Thyroid gland (tissue), 4 donors: ENCODE measurements around the gene HAP1. TPM values are rescaled to one million over a fixed set of nuclear protein-coding genes. Genes with fewer than 3 reads are reported as not detected.

Source experiments
- DNase-seq, 2 donors: peaks; one replicate each; pipeline ENCODE4 v3.0.0-alpha.2; 2019
- H3K27ac ChIP-seq, 3 donors: fragments of 200-600 bp; sonication (generic); 1 replicate in 2 of 3; 2 replicates in 1 of 3; pipeline ENCODE4 v1.5.1; 2016 to 2019; ENCODE audit warnings: mild to moderate bottlenecking in 1 of 3, moderate library complexity in 1 of 3
- H3K27me3 ChIP-seq: fragments of 200-600 bp; sonication (generic); one replicate; pipeline ENCODE4 v1.5.1; 2019
- H3K36me3 ChIP-seq, 2 donors: fragments of 200-600 bp; sonication (generic); one replicate each; pipeline ENCODE4 v1.5.1; 2016 to 2019
- H3K4me1 ChIP-seq, 2 donors: fragments of 200-600 bp; sonication (generic); one replicate each; pipeline ENCODE4 v1.5.1; 2017 to 2019
- H3K4me3 ChIP-seq, 3 donors: fragments of 200-600 bp; sonication (generic); replicated peaks in 1 of 3; 1 replicate in 2 of 3; 2 replicates in 1 of 3; pipeline ENCODE4 v1.5.1; 2016; ENCODE audit warnings: mild to moderate bottlenecking in 1 of 3
- H3K9me3 ChIP-seq: fragments of 200-600 bp; sonication (generic); one replicate; pipeline ENCODE4 v1.5.1; 2017
- CTCF ChIP-seq, 6 experiments: fragments of 200-600 bp in 3 of 6; fragments of 450-650 bp in 3 of 6; sonication (generic) in 3 of 6; IDR thresholded peaks; one replicate each; pipeline ENCODE4 v1.5.1; 2016 to 2019; ENCODE audit warnings: antibody characterized with exemption in 6 of 6, mild to moderate bottlenecking in 2 of 6, inconsistent platforms in 1 of 6, moderate library complexity in 1 of 6
- POLR2A ChIP-seq, 2 donors: fragments of 450-650 bp; IDR thresholded peaks; one replicate each; pipeline ENCODE4 v1.6.1; 2017; ENCODE audit warnings: antibody characterized with exemption in 2 of 2, mild to moderate bottlenecking in 2 of 2, moderate library complexity in 1 of 2
- WGBS, 2 donors: methylation state at CpG; one replicate each; pipeline ENCODE4 v1.1.5; 2017; 5-methylcytosine and 5-hydroxymethylcytosine counted together
- intact Hi-C: fragments of 100-400 bp; cut with DNase I; formaldehyde crosslinking; loops from one replicate; pipeline ENCODE4 v1.15.1; 2023
- total RNA-seq, 4 donors: library from RNA; depleted of rRNA; stranded (reverse); fragments of >200 nt; gene quantifications; one replicate each; pipeline ENCODE4 v1.2.3, GENCODE V29; 2016

HAP1 gene
- total RNA-seq, 4 donors from 2014 or later = 0.94 to 12.7 (median 1.9) TPM

- Histone ChIP-seq H3K4me1 (no peaks in the 10 kb centered on the region), H3K36me3 (peaks cover 87 to 90% of the 10 kb centered on the region in 2 donors), H3K9me3 (no peaks in the 10 kb centered on the region), H3K27me3 (no peaks in the 10 kb centered on the region), H3K27ac (no peak overlapping the region), H3K4me3 (no peak overlapping the region)
- intact Hi-C loops = no loop called here
- DNase-seq = no peak
- TF ChIP-seq CTCF (IDR thresholded peaks at IDR 0.05) (no peak), POLR2A (IDR thresholded peaks at IDR 0.05) (no peak)
- WGBS, 2 donors = 92 to 93% methylated on average over 8 to 15 of the region's 16 CpGs
Measured at GRCh38 chr17:41762841-41763240, 28.4 kb upstream of the HAP1 start.

- Histone ChIP-seq H3K4me1 (no peaks in the 10 kb centered on the region), H3K9me3 (no peaks in the 10 kb centered on the region), H3K36me3 (peaks cover 87 to 90% of the 10 kb centered on the region in 2 donors), H3K27ac (no peak overlapping the region), H3K4me3 (no peak overlapping the region), H3K27me3 (no peaks in the 10 kb centered on the region)
- TF ChIP-seq CTCF (IDR thresholded peaks at IDR 0.05) (no peak), POLR2A (IDR thresholded peaks at IDR 0.05) (no peak)
- intact Hi-C loops = no loop called here
- DNase-seq = no peak
- 78 to 87% methylated on average over 6 of the region's 6 CpGs for WGBS, 2 donors
Measured at GRCh38 chr17:41762391-41762790, 27.9 kb upstream of the HAP1 start.

GRCh38 chr17:41760878-41761277 is 26.4 kb upstream of the HAP1 start:
- H3K4me1 ChIP-seq = no peaks in the 10 kb centered on the region
- no peak for DNase-seq
- H3K27me3 ChIP-seq = no peaks in the 10 kb centered on the region
- WGBS, 2 donors = 90 to 97% methylated on average over 6 of the region's 6 CpGs
- no peak overlapping the region for H3K27ac ChIP-seq
- no peaks in the 10 kb centered on the region for H3K9me3 ChIP-seq
- peaks cover 86 to 90% of the 10 kb centered on the region in 2 donors for H3K36me3 ChIP-seq
- TF ChIP-seq CTCF (IDR thresholded peaks at IDR 0.05) = no peak
- TF ChIP-seq POLR2A (IDR thresholded peaks at IDR 0.05) = no peak
- H3K4me3 ChIP-seq = no peak overlapping the region
- intact Hi-C loops = no loop called here

- 54 to 76% methylated on average over 3 to 8 of the region's 9 CpGs for WGBS, 2 donors
- peaks cover 86 to 89% of the 10 kb centered on the region in 2 donors for H3K36me3 ChIP-seq
- H3K27ac ChIP-seq = no peak overlapping the region
- H3K27me3 ChIP-seq = no peaks in the 10 kb centered on the region
- no peak for TF ChIP-seq CTCF (IDR thresholded peaks at IDR 0.05)
- no peak for TF ChIP-seq POLR2A (IDR thresholded peaks at IDR 0.05)
- no peaks in the 10 kb centered on the region for H3K9me3 ChIP-seq
- H3K4me3 ChIP-seq = no peak overlapping the region
- DNase-seq = peak; percentile 56 to 66
- intact Hi-C loops = no loop called here
- no peaks in the 10 kb centered on the region for H3K4me1 ChIP-seq
Measured at GRCh38 chr17:41758601-41759000, 24.2 kb upstream of the HAP1 start.

- no peaks in the 10 kb centered on the region for H3K9me3 ChIP-seq
Measured at GRCh38 chr17:41754066-41754465, 19.6 kb upstream of the HAP1 start.

More at GRCh38 chr17:41754066-41754465, 19.6 kb upstream of the HAP1 start:
- H3K36me3 ChIP-seq = peaks cover 46 to 52% of the 10 kb centered on the region in 2 donors
- intact Hi-C loops = no loop called here
- WGBS, 2 donors = 90 to 93% methylated on average over 11 to 12 of the region's 12 CpGs
- TF ChIP-seq CTCF (IDR thresholded peaks at IDR 0.05) = no peak
- TF ChIP-seq POLR2A (IDR thresholded peaks at IDR 0.05) = no peak
- no peak overlapping the region for H3K4me3 ChIP-seq
- no peak for DNase-seq
- H3K27me3 ChIP-seq = no peaks in the 10 kb centered on the region
- no peak overlapping the region for H3K27ac ChIP-seq
- peaks cover 0 to 4% of the 10 kb centered on the region in 2 donors for H3K4me1 ChIP-seq
